ENCODE data around the gene CCDC90B.

The CCDC90B gene

DNA sequence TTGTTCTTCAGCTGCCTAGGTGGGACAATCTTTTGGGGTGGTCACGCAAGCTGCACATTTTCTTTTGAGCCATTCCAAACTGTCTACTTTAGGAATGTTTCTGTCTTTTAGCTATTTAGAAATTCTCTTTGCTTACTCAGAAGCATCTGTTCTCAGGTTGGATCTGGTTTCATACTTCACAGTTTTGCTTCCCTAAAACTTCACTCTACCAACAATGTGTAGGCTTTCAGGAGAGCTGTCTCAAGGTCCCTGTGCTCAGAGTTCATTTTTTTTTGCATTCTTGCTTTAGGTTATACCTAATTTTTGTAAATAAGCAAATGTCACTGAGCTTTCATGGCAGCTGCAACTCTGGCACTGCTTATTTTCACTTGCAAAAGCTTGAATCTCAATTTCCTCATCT, 36.7 kb downstream of the CCDC90B start:
- H3K27me3 ChIP-seq (replicated peaks; ENCODE audit: control insufficient read depth, insufficient read depth, low read length), result no peaks in the 10 kb centered on the region
- TF ChIP-seq, protein P1, sequence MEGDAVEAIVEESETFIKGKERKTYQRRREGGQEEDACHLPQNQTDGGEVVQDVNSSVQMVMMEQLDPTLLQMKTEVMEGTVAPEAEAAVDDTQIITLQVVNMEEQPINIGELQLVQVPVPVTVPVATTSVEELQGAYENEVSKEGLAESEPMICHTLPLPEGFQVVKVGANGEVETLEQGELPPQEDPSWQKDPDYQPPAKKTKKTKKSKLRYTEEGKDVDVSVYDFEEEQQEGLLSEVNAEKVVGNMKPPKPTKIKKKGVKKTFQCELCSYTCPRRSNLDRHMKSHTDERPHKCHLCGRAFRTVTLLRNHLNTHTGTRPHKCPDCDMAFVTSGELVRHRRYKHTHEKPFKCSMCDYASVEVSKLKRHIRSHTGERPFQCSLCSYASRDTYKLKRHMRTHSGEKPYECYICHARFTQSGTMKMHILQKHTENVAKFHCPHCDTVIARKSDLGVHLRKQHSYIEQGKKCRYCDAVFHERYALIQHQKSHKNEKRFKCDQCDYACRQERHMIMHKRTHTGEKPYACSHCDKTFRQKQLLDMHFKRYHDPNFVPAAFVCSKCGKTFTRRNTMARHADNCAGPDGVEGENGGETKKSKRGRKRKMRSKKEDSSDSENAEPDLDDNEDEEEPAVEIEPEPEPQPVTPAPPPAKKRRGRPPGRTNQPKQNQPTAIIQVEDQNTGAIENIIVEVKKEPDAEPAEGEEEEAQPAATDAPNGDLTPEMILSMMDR (IDR thresholded peaks at IDR 0.05; ENCODE audit: insufficient read depth, low read length, poor library complexity, severe bottlenecking), result no peak
- no peaks in the 10 kb centered on the region for H3K36me3 ChIP-seq (ENCODE audit: control insufficient read depth, insufficient read depth, low read length)
- no peak for DNase-seq (ENCODE audit: extremely low read depth, insufficient read length)
- H3K4me3 ChIP-seq (replicated peaks; ENCODE audit: low read depth, low read length), result no peak overlapping the region

DNA sequence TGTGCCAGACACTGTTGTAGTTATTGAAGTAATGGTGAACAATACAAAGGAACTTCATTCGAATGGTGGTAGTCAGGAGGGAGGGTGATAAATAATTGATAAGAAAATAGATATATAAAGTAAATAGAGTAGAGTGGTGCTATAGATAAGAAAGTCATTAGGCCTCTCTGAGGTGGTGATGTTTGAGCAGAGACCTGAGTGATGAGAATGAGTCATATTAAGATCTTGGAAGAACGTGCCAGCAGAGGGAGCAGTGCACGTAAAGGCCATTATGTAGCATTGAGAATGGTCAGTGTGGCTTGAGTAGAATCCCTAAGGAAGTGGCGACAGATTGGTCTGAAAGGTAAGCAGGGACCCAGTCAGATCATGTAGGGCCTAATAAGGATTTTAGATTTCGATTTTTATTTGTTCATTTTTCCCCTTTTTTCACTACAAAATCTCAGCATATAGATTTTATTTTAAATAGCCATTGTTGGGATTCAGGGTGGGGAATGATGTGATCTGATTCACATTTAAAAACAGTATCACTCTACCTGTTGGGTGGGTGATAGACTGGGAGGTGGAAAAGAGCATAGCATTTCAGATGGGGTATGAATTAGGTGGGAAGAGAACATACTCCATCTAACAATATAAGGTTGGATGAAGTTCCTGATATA, 44.7 kb downstream of the CCDC90B start:
- Histone ChIP-seq H3K4me3 (replicated peaks; ENCODE audit: low read depth, low read length) (no peak overlapping the region), H3K36me3 (ENCODE audit: control insufficient read depth, insufficient read depth, low read length) (no peaks in the 10 kb centered on the region), H3K27me3 (replicated peaks; ENCODE audit: control insufficient read depth, insufficient read depth, low read length) (no peaks in the 10 kb centered on the region)
- DNase-seq (ENCODE audit: extremely low read depth, insufficient read length), result no peak
- TF ChIP-seq, protein P1 (IDR thresholded peaks at IDR 0.05; ENCODE audit: insufficient read depth, low read length, poor library complexity, severe bottlenecking), result peak; percentile 46

DNA sequence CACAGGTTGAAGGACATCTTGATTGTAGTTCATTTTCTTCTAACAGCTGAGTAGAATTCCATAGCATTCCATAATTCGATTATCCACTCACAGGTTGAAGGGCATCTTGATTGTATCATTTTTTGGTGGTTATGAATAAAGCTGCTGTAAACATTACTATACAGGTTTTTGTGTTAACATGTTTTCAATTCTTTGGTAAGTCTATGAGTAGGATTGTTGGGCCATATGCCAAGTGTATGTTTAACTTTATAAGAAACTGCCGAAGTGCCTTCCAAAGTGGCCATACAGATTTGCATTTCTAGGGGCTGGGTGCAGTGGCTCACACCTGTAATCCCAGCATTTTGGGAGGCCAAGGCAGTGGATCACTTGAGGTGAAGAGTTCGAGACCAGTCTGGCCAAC, 48.1 kb downstream of the CCDC90B start:
- TF ChIP-seq, protein P1 (IDR thresholded peaks at IDR 0.05; ENCODE audit: insufficient read depth, low read length, poor library complexity, severe bottlenecking), result no peak
- no peak overlapping the region for H3K4me3 ChIP-seq (replicated peaks; ENCODE audit: low read depth, low read length)
- no peak for DNase-seq (ENCODE audit: extremely low read depth, insufficient read length)
- H3K27me3 ChIP-seq (replicated peaks; ENCODE audit: control insufficient read depth, insufficient read depth, low read length), result no peaks in the 10 kb centered on the region
- H3K36me3 ChIP-seq (ENCODE audit: control insufficient read depth, insufficient read depth, low read length), result no peaks in the 10 kb centered on the region

DNA sequence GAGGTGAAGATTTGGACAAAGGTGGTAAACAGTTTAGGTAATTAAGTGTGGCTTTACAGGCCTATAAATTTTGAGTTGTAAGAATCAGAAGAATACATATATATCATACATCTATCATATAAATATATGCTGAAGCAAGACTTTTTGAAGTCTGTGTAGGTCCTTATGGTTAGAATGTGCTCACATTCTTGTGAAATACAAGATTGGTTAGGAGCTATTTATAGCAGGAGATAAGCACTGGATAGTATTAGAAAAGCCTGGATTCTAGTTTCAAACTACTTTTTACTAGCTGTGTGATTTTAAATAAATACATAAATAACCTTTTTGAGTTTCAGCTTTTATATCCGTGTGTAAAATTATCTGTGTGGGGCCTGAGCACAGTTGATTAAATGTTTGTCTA, 50.3 kb downstream of the CCDC90B start:
- no peak overlapping the region for H3K4me3 ChIP-seq (replicated peaks; ENCODE audit: low read depth, low read length)
- no peaks in the 10 kb centered on the region for H3K27me3 ChIP-seq (replicated peaks; ENCODE audit: control insufficient read depth, insufficient read depth, low read length)
- DNase-seq (ENCODE audit: extremely low read depth, insufficient read length), result no peak
- TF ChIP-seq, protein P1 (IDR thresholded peaks at IDR 0.05; ENCODE audit: insufficient read depth, low read length, poor library complexity, severe bottlenecking), result no peak
- H3K36me3 ChIP-seq (ENCODE audit: control insufficient read depth, insufficient read depth, low read length), result no peaks in the 10 kb centered on the region

DNA sequence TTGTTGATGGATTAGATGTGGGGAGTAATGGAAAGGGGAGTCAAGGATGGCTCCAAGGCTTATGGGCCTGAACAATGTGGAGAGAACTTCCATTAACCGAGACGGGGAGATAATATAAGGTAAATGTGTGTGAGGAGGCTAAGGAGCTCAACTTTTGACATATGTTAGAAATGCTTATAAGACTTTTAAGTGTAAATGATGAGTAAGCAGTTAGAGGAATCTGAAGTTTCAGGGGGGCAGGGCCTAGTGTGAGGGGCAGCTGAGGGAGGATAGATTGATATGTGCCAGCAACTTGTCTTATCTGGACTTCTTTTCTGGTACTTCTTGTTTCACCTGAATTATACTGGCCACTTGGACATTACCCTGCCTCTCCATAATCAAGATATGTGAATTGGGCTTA, 62.7 kb downstream of the CCDC90B start:
- H3K4me3 ChIP-seq (replicated peaks; ENCODE audit: low read depth, low read length), result no peak overlapping the region
- H3K36me3 ChIP-seq (ENCODE audit: control insufficient read depth, insufficient read depth, low read length), result no peaks in the 10 kb centered on the region
- H3K27me3 ChIP-seq (replicated peaks; ENCODE audit: control insufficient read depth, insufficient read depth, low read length), result no peaks in the 10 kb centered on the region
- TF ChIP-seq, protein P1 (IDR thresholded peaks at IDR 0.05; ENCODE audit: insufficient read depth, low read length, poor library complexity, severe bottlenecking), result no peak
- no peak for DNase-seq (ENCODE audit: extremely low read depth, insufficient read length)

DNA sequence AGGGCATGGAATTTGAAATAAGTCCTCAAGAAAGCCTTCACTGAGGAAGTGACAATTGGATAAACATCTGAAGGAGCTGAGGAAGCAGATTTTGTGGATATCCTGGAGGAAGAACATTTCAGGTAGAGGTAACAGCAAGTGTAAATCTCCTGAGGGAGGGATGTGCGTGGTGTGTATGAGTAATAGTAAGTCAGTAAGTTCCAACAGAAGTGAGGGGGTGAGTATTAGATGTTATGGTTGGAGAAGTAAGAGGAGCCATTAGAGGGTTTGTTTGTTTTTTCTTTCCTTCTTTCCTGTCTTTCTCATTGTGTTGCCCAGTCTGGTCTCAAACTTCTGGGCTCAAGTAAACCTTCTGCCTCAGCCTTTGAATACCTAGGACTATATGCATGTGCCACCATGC, 63.7 kb downstream of the CCDC90B start:
- TF ChIP-seq, protein P1 (IDR thresholded peaks at IDR 0.05; ENCODE audit: insufficient read depth, low read length, poor library complexity, severe bottlenecking), result no peak
- H3K4me3 ChIP-seq (replicated peaks; ENCODE audit: low read depth, low read length), result no peak overlapping the region
- no peak for DNase-seq (ENCODE audit: extremely low read depth, insufficient read length)
- H3K27me3 ChIP-seq (replicated peaks; ENCODE audit: control insufficient read depth, insufficient read depth, low read length), result no peaks in the 10 kb centered on the region
- H3K36me3 ChIP-seq (ENCODE audit: control insufficient read depth, insufficient read depth, low read length), result no peaks in the 10 kb centered on the region
